ENCODE measurements around the gene PPP3CA.

Gene PPP3CA

DNA sequence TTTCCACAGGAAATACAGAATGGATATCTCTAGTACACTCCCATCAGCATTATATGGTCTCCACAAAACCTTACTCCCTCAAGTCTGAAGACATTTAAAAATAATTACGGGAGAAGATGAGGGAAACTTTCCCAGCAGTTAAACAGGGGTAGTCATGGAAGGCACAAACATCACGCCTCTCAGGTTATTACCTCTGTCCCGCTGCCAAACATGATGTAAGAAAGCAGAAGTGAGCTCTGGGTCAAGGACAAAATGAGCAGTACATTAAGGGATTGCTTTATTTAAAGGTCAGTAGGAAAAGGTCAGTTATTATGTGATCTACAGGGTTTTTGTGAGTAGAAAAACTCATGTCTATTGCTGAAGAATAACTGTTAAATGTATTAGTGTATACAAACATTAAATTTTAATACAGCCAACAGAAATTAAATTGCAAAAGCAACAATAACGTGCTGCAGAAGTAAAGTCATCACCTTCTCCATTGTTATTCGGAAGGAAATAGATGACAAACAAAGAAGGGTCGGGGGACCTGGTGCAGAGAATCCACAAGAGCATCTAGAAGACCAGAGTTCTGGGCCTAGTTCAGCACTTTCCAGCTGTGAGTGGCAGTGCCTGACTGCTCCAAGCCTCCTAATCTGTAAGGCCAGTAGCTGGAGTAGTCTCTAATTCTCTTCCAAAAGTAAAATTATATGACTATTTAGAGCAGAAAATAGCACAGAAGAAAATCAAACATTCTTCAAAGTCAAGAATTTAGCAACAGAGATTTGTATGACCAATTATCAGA, 171.2 kb downstream of the PPP3CA start:
- DNase-seq (ENCODE audit: low read depth), result no peak

DNA sequence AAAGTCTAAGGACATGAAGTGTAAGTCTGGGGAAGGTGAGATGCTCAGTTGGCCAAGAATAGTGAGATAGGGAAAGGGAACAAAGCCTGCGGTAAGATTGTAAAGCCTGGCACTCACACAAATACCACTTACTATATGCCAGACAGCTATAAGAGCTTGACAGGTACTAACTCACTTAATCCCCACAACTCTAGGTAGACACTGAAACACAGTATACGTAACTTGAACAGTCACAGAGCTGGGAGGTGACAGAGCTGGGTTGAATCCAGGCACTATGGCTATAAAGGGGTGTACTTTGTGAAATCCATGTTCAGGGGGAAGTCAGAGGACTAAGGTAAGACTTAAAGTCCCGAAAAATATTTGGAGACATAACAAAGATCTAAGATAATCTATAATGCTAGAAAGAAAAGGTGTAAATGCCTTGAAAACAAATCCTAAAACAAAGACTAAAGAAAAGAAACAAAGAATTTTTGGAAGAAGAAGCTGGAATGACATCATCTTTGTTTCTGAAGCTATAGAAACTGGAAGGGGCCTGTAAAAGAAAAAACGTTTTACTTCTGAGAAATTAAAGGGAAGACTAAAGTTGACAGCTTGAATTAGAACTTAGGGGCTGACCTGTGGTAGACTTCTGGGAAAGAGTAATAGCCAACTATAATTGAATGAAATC, 172.5 kb downstream of the PPP3CA start:
- no peak for DNase-seq (ENCODE audit: low read depth)

DNA sequence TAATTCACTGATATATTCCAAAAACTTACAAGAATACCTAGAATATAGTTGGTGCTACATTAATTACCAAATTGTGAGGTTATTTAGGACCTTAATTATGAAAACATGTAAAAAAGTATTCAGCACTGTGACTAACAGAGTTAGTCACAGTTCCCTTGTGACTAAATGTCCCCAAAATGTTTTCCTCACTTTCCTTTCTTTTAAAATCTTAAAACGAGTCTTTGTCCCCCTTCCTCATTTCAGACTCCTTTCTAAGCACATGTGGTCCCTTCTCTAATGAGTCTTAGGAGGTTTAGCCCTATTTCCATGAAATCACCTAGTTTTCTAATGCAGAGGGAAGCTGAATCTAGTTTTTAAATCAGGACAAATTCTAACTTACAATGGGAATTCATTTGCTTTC, 175.0 kb downstream of the PPP3CA start:
- no peak for DNase-seq (ENCODE audit: low read depth)

DNA sequence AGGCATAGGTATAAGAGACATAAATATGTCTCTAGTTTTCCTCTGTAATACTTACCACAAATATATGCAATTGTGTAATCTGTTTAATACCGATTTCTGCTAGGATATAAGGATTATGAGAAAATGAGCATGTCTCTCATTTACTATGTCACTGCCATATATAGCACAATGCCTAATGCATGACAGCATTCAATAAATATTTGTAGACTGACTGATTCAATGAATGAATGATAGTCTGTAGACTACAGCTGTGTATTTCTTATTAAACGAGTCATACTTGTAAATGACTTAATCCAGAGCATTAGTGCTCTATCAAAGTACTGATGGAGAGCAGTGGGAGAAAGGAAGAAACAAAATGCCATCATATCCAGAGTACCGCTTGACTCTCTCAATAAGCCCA, 175.6 kb downstream of the PPP3CA start:
- DNase-seq (ENCODE audit: low read depth), result no peak

DNA sequence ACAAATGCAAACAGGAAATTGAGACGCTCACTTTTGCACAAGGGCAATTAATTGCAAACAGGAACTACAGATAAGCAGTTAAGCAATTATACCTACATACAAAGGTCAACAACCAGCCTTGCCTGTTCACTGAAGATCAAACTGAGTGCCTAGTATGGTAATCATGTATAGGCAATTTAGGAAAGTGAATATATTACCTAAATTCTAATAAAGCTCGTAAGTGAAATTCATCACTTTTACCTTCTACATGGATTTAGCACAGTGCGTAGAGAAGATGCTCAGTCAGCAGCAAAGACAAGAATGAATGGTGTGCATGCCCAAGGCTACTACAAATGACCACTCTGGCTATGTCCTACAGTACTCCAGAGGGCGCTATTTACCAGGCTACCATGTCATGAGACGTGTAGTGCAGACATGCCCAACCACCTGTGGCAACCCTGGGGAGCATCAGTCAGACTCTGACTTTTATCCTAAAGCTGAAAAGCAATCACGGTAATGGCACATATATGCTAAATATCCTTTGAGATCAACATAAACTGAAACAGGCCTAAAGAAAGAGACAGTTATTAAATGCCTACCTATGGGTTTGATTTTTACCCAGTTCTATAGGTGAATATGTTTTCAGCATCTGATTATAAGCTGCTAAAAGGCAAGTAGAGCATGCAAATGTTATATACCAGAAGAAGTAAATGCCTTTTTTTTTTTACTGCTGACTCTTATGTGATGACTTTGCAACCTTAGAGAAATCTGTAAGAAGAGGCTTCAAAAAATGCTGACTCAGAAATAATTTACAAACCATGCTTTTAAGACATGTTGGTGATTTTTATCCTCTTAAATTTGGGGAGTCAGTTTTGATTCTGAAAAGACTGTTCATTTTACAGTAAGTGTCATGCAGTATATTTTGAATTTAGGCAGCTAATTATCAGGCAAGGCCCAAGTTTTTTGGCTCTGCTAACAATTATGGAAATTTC, 178.0 kb downstream of the PPP3CA start:
- no peak for DNase-seq (ENCODE audit: low read depth)

DNA sequence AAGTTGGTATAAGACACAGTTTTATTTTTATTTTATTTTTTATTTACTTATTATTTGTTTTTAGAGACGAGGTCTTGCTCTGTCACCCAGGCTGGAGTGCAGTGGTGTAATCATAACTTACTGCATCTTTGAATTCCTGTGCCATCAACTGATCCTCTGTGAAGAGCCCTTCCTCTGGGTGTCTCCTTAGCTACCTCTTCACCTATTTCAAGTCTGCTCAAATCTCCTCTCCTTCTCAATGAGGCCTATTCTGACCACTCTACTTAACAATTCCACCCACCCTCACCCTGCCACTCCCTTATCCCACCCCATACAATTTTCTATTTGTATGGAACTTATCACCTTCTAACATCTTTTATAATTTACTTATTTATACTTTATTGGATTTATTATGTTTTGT, 183.4 kb downstream of the PPP3CA start:
- DNase-seq (ENCODE audit: low read depth), result no peak

DNA sequence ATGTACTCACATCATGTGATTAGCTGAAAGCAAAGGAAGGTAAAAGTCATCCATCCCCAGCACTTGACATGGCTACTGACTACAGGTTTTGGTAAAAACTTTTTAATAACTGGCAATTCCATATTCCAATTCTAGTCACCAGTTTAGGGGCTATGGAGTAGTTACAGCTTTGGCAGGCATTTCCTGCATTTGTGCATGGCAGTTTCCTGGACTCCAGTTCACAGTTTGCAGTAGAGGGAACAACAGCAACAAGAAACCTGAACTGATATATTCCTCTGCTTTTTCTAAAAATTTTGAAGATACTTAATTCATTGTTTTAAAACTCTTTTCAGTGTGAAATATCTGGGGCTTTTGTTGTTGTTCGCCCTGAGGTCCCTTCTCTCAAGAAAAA, 184.3 kb downstream of the PPP3CA start:
- no peak for DNase-seq (ENCODE audit: low read depth)

DNA sequence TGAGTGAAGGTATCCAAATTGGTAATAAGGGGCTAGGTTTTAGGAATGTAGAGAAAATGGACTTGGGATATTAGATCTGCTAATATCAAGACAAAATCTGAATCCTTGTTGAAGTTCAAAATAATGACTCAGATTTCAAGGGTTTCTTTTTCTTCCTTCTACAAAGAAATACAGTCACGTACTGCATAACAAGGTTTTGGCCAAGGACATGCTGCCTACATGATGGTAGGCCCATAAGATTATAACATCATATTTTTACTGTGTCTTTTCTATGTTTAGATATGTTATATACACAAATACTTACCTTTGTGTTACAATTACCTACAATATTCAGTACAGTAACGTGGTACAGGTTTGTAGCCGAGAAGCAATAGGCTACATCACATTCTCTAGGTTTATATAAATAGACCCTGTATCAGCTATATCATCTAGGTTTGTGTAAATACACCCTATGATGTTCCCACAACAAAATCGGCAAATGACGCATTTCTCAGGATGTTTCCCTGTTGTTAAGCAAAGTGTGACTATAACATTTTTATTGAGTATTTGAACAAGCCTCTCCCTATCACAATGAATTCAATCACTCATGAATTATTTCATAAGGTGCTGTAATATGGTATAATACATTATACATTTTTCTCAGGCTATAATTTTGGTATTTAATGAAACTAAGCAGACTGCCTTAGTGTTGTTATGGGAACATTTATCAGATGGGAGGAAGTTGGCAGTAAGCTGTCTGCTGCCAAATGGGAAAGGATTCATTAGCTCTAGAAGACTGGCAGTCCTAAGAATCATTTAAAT, 186.3 kb downstream of the PPP3CA start:
- no peak for DNase-seq (ENCODE audit: low read depth)

DNA sequence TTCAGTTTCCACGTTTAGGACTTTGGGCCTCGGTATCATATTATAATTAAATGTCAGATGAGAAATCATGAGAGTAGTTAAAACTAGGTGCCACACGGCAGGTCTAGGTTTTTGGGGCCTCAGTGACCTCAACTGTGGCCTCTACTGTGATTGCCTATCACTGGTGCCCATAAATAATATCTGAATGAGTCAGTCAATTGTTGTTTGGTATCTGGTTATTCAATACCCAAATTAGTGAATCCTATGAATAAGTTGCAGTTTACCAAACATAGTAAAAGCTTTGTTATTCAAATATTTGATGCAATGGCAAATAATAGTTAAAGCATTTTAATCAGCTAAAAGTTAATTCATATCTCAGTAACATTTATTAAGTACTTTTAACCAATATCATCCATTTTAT, 188.8 kb downstream of the PPP3CA start:
- DNase-seq (ENCODE audit: low read depth), result no peak

DNA sequence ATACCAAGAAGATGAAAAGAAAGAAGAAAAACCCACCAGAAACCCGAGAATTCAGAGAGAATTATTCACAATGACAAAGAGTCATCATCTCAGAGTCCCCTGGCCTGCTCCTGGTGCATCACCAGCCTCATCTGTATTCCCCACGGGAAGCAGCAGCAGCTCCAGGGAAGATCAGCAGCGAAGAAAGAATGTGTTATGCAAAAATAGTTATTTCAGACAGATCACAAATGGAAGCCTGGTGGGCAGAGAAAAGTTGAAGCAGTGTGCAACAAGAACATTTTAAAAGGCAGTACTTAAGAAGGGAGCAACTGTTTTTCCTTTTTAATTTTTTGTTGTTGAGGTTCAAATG, 189.2 kb downstream of the PPP3CA start:
- DNase-seq (ENCODE audit: low read depth), result no peak

DNA sequence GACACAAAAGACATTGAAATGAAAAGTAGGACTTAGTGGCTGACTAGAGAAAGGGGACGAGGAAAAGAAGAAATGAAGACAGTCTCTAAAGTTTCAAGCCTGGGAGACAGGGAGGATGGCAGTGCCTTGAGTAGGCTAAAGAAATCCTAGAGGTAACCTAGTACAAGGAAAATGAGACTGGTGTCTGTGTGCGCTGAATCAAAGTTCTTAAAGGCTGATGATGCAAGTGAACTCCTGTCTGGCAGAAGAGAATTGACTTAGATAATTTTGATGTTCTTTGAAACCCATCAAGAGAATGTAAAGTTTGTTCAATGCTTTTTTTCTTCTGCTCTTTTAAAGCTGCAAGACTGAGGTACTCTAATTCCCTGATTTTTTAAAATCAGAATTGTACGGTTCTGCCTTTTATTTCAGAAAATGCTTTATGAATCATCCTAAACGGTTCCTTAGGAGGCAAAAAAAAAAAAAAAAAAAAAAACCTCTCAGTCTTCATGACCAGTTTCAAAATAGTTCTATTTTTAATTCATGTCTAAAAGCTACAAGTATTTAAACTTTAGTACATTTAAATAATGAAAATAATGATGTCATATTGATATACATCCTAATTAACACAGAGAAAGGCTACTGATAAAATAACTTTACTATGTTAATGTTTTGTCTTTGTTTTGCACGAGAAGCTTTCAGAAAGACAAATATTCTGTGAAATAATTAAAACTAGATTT, 189.8 kb downstream of the PPP3CA start:
- no peak for DNase-seq (ENCODE audit: low read depth)

DNA sequence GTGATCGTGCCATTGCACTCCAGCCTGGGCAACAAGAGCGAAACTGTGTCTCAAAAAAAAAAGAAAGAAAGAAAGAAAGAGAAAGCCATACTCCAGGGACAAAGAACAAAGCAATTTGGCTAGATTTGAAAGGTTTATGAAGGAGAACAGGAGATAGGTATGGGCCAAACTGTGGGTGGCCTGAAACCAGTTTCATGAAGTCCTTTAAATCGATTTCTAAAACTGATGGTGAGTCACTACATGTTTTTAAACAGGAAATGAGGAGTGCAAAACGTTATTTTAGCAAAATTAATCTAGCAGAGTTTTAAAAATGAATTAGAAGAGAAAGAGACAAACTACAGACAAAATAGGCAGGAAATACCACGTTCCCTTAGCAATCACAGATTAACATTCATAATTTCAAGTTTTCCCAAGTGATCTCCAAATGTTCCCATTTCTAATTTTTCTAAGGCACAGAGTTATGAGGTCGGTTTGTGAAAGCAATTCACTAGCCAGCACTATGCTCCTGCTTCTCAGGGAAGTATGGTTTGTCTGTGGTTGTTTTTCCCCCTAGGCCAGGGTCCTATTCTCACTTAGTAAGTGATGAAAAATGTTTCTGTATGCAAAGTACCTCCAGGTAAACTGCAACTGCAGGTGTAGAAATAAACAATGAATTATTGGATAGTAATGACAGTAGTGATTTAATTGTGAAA, 190.6 kb downstream of the PPP3CA start:
- no peak for DNase-seq (ENCODE audit: low read depth)

DNA sequence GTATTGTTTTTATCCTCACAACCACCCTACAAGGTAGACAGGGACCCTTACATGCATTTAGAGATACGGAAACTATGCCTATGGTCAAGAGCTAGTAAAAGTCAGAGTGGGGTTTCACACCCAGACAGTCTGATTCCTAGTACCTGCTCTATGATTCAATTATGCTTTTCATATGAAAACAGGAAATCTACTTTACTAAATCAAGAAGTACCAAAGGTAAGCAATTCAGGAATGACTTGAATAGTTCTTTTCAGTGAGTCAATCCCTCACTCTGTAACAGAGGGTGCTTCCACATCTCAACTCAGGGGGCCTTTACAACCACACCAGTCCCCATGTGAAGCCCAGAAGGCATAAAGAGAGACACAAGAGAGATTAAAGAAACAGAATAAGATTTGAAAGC, 191.4 kb downstream of the PPP3CA start:
- no peak for DNase-seq (ENCODE audit: low read depth)

DNA sequence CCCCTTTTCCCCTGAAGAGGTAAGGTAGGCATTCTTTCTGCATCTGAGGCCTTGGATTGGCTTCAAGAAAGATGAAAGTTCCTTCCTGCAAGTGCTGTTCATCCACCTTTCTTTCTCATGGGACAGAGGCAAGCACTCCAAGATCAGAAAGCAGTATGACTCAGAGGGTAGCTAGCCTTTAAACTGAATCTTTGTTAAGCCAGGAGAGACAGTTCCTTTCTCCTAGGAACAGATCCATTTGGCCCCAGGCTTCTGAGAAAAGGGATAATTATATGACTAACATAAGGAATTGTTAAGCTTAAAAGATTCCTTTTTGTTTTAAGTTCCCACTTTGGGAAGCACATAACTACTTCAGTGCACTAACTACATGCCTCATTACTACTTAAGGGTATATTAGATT, 192.0 kb downstream of the PPP3CA start:
- DNase-seq (ENCODE audit: low read depth), result no peak

DNA sequence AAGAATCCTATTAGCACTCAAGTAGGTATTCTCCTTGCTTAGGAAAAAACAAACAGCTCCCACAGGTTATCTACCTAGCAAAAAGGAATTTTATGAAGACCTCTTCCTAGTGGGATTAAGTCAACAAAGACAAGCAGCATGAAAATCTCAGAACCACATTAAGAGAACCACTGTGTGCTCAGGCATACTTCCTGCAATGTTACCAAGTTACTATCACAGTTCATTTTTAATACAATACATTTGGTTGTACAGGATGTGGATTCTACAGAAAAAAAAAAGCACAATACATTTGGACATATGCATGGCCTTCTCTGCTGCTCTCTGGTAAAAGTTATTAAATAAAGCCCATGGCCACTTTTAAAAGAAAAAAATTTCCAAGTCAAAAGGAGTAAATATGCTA, 193.7 kb downstream of the PPP3CA start:
- no peak for DNase-seq (ENCODE audit: low read depth)

DNA sequence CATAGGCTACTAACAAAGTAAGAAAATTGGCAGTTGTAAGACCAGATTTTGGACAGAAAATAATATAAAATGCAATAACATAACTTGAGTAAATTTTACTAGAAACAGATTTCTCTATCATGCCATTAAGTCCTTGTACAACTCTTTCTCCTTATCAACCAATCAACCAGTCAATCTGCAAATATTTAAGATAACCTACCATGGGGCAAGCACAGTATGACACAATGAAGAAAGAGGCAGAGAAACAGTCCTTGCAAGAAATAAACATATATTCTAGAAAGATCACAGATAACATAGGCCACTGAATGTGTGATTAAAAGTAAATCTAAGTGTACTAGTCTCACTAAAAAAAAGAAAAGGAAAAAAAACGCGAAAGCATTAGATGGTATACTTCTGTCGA, 194.8 kb downstream of the PPP3CA start:
- DNase-seq (ENCODE audit: low read depth), result no peak

DNA sequence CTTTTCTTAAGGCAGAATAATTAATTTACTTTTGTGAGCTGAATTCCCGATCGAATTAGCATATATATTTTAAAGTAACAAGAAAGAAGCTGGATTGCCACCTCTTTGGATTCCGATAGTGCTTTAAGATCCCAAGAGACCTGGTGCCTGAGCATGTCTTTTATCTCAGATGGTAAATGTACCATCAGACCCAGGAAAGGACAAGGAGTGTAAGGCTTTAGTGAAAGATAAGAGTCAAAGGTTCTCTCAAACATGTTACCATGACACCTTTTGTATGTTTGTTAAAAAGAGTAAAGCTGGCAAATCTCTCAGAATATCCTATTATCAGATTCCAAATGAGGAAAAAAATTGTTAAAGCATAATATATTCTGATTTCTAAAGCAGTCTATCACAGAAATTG, 198.8 kb downstream of the PPP3CA start:
- DNase-seq (ENCODE audit: low read depth), result no peak

DNA sequence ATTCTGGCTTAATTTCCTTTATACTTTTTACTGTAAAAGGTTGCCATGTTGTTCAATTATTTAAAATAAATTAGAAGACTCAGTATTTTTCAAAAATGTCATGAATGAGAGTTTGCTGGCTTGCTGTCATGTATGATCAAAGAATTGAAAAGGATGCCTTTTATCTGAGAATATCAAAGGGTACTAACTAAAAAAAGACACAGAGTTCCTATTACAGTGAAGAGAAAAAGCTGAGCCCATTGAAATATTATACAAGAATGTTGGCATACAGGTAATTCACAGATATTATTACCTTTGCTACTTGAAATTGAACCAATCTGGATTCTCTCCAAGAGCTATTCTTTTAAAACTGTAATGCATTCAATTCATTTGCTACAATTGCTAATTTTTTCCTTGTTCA, 200.0 kb downstream of the PPP3CA start:
- no peak for DNase-seq (ENCODE audit: low read depth)

DNA sequence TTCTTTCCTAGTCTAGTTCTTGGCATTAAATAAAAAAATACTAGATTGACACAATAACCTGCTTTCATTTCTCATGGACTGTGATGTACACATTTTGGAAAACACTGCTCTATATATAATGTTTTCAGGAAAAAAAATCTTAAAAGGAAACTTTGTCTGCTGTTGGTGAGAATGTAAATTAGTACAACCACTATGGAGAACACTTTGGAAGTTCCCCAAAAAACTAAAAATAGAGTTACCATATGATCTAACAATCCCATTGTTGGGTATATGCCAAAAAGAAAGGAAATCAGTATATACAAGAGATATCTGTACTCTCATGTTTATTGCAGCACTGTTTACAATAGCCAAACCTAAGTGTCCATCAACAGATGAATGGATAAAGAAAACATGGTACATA, 202.3 kb downstream of the PPP3CA start:
- no peak for DNase-seq (ENCODE audit: low read depth)

DNA sequence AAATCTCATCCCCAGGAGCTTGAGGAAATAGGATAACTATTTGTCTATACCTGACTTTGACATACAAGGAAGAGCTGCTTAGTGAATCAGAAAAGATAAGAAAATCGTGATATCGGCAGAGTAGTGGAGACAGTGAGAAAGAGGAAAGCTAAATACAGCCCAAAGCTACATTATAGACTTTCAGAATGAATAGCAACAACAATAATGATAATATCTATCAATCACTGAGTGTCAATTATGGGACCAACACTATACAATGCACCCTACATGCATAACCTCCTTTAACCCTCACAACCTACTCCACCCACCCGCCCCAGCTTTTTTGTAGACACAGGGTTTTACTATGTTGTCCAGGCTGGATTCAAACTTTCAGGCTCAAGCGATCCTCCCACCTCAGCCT, 205.1 kb downstream of the PPP3CA start:
- DNase-seq (ENCODE audit: low read depth), result no peak

DNA sequence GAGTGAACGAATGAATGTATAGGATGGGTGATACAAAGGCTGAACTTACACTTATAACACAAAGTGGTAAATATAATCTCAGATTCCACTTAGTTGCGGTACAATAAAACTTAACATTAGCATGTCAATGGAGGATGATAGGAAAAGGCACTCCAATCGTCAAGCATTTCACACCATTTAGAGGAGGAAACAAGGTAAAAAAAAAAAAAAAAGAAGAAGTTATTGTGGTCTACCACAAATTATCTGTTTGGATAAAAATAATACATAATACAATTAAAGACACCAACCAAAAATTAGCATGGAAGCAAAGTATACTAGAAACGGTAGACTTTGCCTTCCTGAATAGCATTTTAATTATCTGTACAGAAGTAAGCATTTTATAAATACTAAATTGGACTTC, 205.5 kb downstream of the PPP3CA start:
- no peak for DNase-seq (ENCODE audit: low read depth)
